ENCODE results near the gene ELMO1. TPM values are rescaled to one million over a fixed set of nuclear protein-coding genes. Genes with fewer than 3 reads are reported as not detected.
A peak's percentile ranks its signal among the peaks of the same experiment; 100 is the strongest.

ELMO1 gene
- total RNA-seq, 1 experiment from 2014 or later: not detected

GRCh38 chr7:36951257-36951697 lies 497.4 kb downstream of the ELMO1 start:
- Histone ChIP-seq H3K9me3 (no peaks in the 10 kb centered on the region), H3K27me3 (no peaks in the 10 kb centered on the region), H3K36me3 (no peaks in the 10 kb centered on the region), H3K4me3 (no peak overlapping the region)
- no peak for DNase-seq

DNA sequence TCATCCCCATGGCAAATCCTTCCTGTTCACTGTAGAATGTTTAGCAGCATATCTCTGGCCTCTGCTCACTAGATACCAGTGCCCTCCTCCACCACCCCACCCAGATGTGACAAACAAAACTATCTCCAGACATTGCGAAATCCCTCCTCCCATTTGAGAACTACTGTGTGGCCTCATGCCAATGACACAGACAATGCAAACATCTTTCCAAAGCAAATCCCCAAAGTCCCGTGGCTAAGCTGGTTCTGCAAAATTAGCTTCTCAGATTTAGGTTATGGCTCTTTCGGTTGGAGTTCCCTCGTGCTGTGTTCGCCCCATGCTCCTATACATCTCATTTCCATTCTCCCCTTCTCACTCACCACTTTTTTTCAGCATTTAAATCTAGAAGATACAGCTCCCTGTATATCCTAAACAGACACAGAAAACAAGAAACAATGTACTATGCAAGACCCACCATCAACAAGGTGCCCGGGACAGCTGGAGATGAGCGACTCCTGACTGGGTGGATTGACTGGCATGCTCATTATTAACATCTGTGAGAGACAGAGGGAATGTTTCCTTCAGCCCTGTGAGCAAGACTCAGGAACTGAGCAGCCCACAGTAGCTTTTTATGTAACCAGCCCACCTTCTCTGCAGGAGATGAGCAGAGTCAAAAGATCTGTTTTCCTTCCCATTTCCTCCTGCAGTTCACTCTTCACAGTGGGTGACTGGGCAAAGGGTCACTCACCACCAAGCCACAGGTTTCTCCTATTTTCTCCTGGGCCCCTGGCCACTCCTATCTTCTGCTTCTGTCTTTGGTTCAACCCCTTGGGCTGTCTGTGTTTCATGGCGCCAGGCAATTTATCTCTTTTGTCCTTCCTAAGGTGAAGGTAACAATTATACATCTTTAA lies 498.7 kb downstream of the ELMO1 start:
- DNase-seq: peak; percentile 3
- no peaks in the 10 kb centered on the region for H3K27me3 ChIP-seq
- H3K36me3 ChIP-seq: no peaks in the 10 kb centered on the region
- no peak overlapping the region for H3K4me3 ChIP-seq
- H3K9me3 ChIP-seq: no peaks in the 10 kb centered on the region

GRCh38 chr7:36946401-36946739 lies 502.3 kb downstream of the ELMO1 start:
- H3K9me3 ChIP-seq: no peaks in the 10 kb centered on the region
- no peaks in the 10 kb centered on the region for H3K27me3 ChIP-seq
- no peak for DNase-seq
- no peak overlapping the region for H3K4me3 ChIP-seq
- H3K36me3 ChIP-seq: no peaks in the 10 kb centered on the region

DNA sequence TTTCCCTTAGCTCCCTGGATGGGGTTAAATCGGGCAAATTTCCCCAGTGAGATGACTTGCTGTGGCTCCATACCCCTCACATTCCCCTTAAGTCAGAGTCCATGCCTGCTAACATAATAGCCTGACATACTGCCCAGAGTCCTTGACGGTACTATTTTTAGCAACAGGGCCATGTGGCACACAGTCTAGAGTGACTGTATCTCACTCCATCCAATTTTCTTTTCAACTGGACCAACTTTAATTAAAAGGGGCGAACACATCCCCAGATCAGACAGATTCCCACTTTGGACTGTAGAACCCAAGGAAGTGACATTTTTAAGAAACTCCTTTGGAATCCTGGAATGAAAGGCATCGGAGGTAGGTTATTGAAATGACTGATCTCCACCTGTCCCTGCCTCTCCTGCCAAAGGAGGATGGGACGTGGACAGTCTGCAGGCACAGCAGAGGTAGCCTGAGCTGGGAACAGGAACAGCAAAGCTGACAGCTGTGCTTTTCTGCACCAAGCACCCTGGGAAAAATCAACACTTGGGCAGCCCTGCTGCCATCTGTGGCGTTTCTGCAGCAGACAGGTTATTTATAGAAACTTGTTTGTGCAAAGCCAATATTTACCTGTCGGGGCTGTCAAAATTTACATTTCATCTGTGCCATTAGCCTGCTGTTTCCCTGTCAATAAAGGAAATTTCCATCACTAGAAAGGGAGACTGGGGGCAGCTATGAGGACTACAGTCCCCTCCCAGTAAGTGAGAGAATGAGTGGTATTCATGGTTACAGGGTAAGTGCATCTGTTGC lies 502.9 kb downstream of the ELMO1 start:
- no peaks in the 10 kb centered on the region for H3K36me3 ChIP-seq
- no peak overlapping the region for H3K4me3 ChIP-seq
- H3K9me3 ChIP-seq: no peaks in the 10 kb centered on the region
- no peak for DNase-seq
- H3K27me3 ChIP-seq: no peaks in the 10 kb centered on the region

GRCh38 chr7:36944838-36945237 lies 503.8 kb downstream of the ELMO1 start:
- no peak overlapping the region for H3K4me3 ChIP-seq
- no peaks in the 10 kb centered on the region for H3K27me3 ChIP-seq
- DNase-seq: no peak
- no peaks in the 10 kb centered on the region for H3K36me3 ChIP-seq
- H3K9me3 ChIP-seq: no peaks in the 10 kb centered on the region

- H3K4me3 ChIP-seq: no peak overlapping the region
- DNase-seq: peak; percentile 5
- H3K36me3 ChIP-seq: no peaks in the 10 kb centered on the region
- H3K27me3 ChIP-seq: no peaks in the 10 kb centered on the region
- H3K9me3 ChIP-seq: no peaks in the 10 kb centered on the region
Observed at GRCh38 chr7:36943591-36944435, 504.9 kb downstream of the ELMO1 start.

DNA sequence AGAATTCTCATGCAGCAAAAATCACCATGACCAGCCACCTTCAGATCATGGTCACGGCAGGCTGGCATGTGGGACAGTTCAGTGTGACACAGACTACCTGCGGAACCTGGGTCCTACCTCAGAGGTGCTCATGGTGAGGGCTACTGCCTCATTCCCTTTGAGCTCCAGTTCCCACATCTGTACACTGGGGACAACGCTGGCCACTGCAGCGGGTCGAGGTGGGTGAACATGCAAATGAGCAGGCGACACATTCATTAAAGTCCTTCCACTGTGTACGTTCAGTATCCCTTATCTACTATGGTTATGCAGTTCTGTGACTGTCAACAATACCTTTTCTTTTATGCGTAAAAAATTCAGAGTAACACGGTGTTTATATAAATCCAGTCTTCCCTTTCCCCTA lies 505.7 kb downstream of the ELMO1 start:
- no peak overlapping the region for H3K4me3 ChIP-seq

GRCh38 chr7:36942541-36942940 lies 506.1 kb downstream of the ELMO1 start:
- H3K4me3 ChIP-seq: no peak overlapping the region
- peaks cover 5% of the 10 kb centered on the region; the same call in 1 of the 2 replicates for H3K9me3 ChIP-seq
- no peaks in the 10 kb centered on the region for H3K27me3 ChIP-seq
- H3K36me3 ChIP-seq: no peaks in the 10 kb centered on the region
- DNase-seq: no peak

More for the DNA sequence above, 505.7 kb downstream of the ELMO1 start:
- H3K27me3 ChIP-seq: no peaks in the 10 kb centered on the region
- no peaks in the 10 kb centered on the region for H3K36me3 ChIP-seq
- no peak for DNase-seq
- H3K9me3 ChIP-seq: peaks cover 4% of the 10 kb centered on the region; the same call in 1 of the 2 replicates

GRCh38 chr7:36942025-36942424 lies 506.6 kb downstream of the ELMO1 start:
- DNase-seq: no peak
- no peaks in the 10 kb centered on the region for H3K36me3 ChIP-seq
- no peak overlapping the region for H3K4me3 ChIP-seq
- H3K9me3 ChIP-seq: peaks cover 7% of the 10 kb centered on the region; the same call in 1 of the 2 replicates
- no peaks in the 10 kb centered on the region for H3K27me3 ChIP-seq

- Histone ChIP-seq H3K27me3 (no peaks in the 10 kb centered on the region), H3K9me3 (peaks cover 7% of the 10 kb centered on the region; the same call in 1 of the 2 replicates), H3K4me3 (no peak overlapping the region), H3K36me3 (no peaks in the 10 kb centered on the region)
- DNase-seq: no peak
Observed at GRCh38 chr7:36941359-36941758, 507.3 kb downstream of the ELMO1 start.

DNA sequence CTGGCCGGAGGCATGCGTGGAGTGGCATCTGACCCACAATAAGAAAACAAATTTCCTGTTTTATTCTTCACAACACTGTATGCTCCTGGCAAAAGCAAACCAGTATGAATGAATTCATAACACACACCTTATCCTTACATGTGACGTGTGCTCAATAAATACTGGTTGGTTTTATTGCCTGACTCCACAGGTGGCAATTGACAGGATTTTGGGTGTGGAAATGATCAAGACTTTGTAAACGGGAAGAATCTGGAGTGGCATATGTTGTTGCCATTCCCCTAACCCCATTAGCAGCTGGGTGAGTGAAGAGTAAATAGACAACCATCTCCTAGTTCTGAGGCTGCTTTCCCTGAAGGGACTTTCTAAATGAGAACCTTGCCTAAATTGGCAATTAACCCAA lies 508.8 kb downstream of the ELMO1 start:
- no peak for DNase-seq
- Histone ChIP-seq H3K27me3 (no peaks in the 10 kb centered on the region), H3K9me3 (peaks cover 7% of the 10 kb centered on the region; the same call in 1 of the 2 replicates), H3K4me3 (no peak overlapping the region), H3K36me3 (no peaks in the 10 kb centered on the region)

- no peak for DNase-seq
- Histone ChIP-seq H3K27me3 (no peaks in the 10 kb centered on the region), H3K9me3 (peaks cover 7% of the 10 kb centered on the region; the same call in 1 of the 2 replicates), H3K4me3 (no peak overlapping the region), H3K36me3 (no peaks in the 10 kb centered on the region)
Observed at GRCh38 chr7:36937754-36938563, 510.7 kb downstream of the ELMO1 start.

- H3K27me3 ChIP-seq: no peaks in the 10 kb centered on the region
- H3K4me3 ChIP-seq: no peak overlapping the region
- H3K36me3 ChIP-seq: no peaks in the 10 kb centered on the region
- no peak for DNase-seq
- no peaks in the 10 kb centered on the region for H3K9me3 ChIP-seq
Observed at GRCh38 chr7:36931892-36932291, 516.8 kb downstream of the ELMO1 start.

DNA sequence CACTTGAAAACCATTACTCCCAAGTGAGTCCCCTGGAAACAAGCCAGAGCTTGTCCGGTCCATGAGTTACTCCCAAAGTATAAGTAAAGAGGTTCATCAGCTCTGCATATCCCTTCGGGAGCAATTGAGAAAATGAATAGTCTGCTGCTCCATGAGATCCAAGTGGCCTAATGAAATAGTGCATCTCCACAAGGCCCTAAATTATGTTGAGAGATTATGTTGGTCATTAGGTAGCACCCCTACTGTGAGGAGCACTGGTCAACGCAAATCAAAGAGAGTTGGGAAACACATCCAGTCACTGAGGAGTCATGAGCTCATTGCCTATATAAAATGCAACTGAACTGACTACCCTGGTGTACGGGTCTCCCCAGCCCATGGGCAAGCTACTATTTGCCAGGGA lies 518.9 kb downstream of the ELMO1 start:
- Histone ChIP-seq H3K36me3 (no peaks in the 10 kb centered on the region), H3K4me3 (no peak overlapping the region), H3K9me3 (no peaks in the 10 kb centered on the region), H3K27me3 (no peaks in the 10 kb centered on the region)
- DNase-seq: no peak

DNA sequence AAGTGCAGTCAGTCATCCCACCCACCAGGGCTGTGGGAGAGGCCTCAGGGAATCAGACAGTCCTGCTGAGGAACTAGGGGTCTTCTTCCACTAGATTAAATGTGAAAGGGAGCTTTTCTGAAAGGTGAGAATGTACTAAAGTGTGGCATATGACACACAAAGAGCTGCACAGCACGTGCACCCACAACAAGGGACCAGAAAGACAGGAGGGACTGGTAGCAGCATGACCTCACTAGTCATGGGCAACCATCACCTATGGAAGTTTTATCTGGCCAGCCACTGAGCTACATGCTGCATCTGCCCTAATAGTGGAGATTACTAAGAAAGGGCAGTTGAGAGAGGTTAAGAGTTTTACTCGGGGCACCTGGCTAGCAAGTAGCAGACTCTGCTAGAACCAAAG lies 519.9 kb downstream of the ELMO1 start:
- H3K4me3 ChIP-seq: no peak overlapping the region
- no peak for DNase-seq
- no peaks in the 10 kb centered on the region for H3K27me3 ChIP-seq
- no peaks in the 10 kb centered on the region for H3K9me3 ChIP-seq
- H3K36me3 ChIP-seq: no peaks in the 10 kb centered on the region

DNA sequence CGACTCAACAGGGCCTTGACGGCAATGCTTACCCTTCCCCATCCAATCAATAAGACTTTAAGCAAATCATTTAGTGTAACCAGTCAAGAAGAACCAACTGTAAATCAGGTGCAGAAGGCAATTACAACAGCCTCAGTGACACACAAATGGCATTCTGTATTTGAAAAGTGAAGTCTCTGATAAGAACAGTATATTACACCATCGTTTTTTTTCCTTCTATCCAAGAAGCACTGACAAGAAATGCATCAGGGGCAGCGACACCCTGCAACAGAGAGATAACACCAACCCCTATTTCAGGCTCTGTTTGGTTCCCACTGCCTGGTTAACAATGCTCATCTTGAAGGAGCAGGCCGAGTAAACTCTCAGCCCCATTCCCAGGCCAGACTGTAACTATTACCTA lies 520.4 kb downstream of the ELMO1 start:
- H3K4me3 ChIP-seq: no peak overlapping the region
- no peaks in the 10 kb centered on the region for H3K36me3 ChIP-seq
- H3K9me3 ChIP-seq: no peaks in the 10 kb centered on the region
- no peak for DNase-seq
- no peaks in the 10 kb centered on the region for H3K27me3 ChIP-seq
